HEK293 (cell line): ENCODE data around the gene MEG3.

ENCODE experiments used
- CTCF ChIA-PET: fragments of 350-600 bp; formaldehyde crosslinking; extraction: SDS; loops from one replicate; lab custom pipeline; 2021; ENCODE audit warnings: antibody characterized with exemption; lab: Yijun Ruan, JAX
- POLR2A ChIA-PET: fragments of 300-600 bp; formaldehyde crosslinking; extraction: SDS; loops from one replicate; lab custom pipeline; 2020; ENCODE audit warnings: antibody characterized with exemption, inconsistent platforms; lab: Yijun Ruan, JAX
- H3K27ac ChIP-seq: fragments of 200-500 bp; sonication (Bioruptor generic); 2 replicates; pipeline ENCODE4 v1.5.1; 2014; ENCODE audit warnings: low read depth, low read length, control low read depth, inconsistent platforms; ENCODE audit errors: extremely low read depth
- H3K36me3 ChIP-seq, 2 experiments: fragments of 200-500 bp in 1 of 2; sonication (Bioruptor generic) in 1 of 2; 1 replicate in 1 of 2; 2 replicates in 1 of 2; pipeline ENCODE4 v1.5.1; 2014 to 2017; ENCODE audit warnings: inconsistent platforms in 2 of 2, low read length in 2 of 2; ENCODE audit not compliant: control insufficient read depth in 2 of 2, insufficient read depth in 1 of 2
- H3K4me1 ChIP-seq: fragments of 200-500 bp; sonication (Bioruptor generic); 2 replicates; pipeline ENCODE4 v1.5.1; 2014; ENCODE audit warnings: mild to moderate bottlenecking, low read length, inconsistent platforms; ENCODE audit not compliant: control insufficient read depth, insufficient read depth
- H3K4me3 ChIP-seq: 2 replicates; pipeline ENCODE4 v1.5.1; 2011; ENCODE audit warnings: low read depth, mild to moderate bottlenecking, control low read depth, low read length, moderate library complexity
- H3K9me3 ChIP-seq: fragments of 200-500 bp; sonication (Bioruptor generic); 2 replicates; pipeline ENCODE4 v1.5.1; 2014; ENCODE audit warnings: low read depth, low read length, inconsistent platforms; ENCODE audit not compliant: control insufficient read depth, insufficient read depth
- TCF7L2 ChIP-seq: IDR thresholded peaks from 2 replicates; pipeline ENCODE4 v1.6.1; 2011; ENCODE audit warnings: low read depth, mild to moderate bottlenecking, inconsistent platforms, low read length, moderate library complexity, borderline replicate concordance
- ZFHX2 ChIP-seq: fragments of 450-650 bp; formaldehyde crosslinking; conservative IDR thresholded peaks from 2 replicates; pipeline ENCODE4 v1.5.1; 2016; ENCODE audit warnings: missing biosample characterization, missing genetic modification characterization
- ZNF157 ChIP-seq: fragments of 450-650 bp; formaldehyde crosslinking; IDR thresholded peaks from 2 replicates; pipeline ENCODE4 v1.5.1; 2016; ENCODE audit warnings: missing biosample characterization, missing genetic modification characterization
- ZNF184 ChIP-seq: fragments of 450-650 bp; IDR thresholded peaks from 2 replicates; pipeline ENCODE4 v1.5.1; 2018; ENCODE audit warnings: missing biosample characterization, mild to moderate bottlenecking, missing genetic modification characterization
- ZNF2 ChIP-seq: fragments of 450-650 bp; formaldehyde crosslinking; IDR thresholded peaks from 2 replicates; pipeline ENCODE4 v1.5.1; 2016; ENCODE audit warnings: missing biosample characterization, missing genetic modification characterization
- ZNF239 ChIP-seq: fragments of 450-650 bp; formaldehyde crosslinking; IDR thresholded peaks from 2 replicates; pipeline ENCODE4 v1.5.1; 2016; ENCODE audit warnings: missing biosample characterization, missing genetic modification characterization
- ZNF248 ChIP-seq: fragments of 450-650 bp; formaldehyde crosslinking; IDR thresholded peaks from 2 replicates; pipeline ENCODE4 v1.5.1; 2017; ENCODE audit warnings: missing biosample characterization, missing genetic modification characterization
- ZNF423 ChIP-seq: fragments of 450-650 bp; formaldehyde crosslinking; IDR thresholded peaks from 2 replicates; pipeline ENCODE4 v1.5.1; 2016; ENCODE audit warnings: missing biosample characterization, missing genetic modification characterization
- ZNF555 ChIP-seq: fragments of 450-650 bp; formaldehyde crosslinking; conservative IDR thresholded peaks from 2 replicates; pipeline ENCODE4 v1.5.1; 2017; ENCODE audit warnings: missing biosample characterization, mild to moderate bottlenecking, missing genetic modification characterization, inconsistent platforms
- ZNF776 ChIP-seq: fragments of 450-650 bp; formaldehyde crosslinking; IDR thresholded peaks from 2 replicates; pipeline ENCODE4 v1.5.0; 2017; ENCODE audit warnings: missing biosample characterization, missing genetic modification characterization, borderline replicate concordance
- ZSCAN23 ChIP-seq: fragments of 450-650 bp; formaldehyde crosslinking; IDR thresholded peaks from 2 replicates; pipeline ENCODE4 v1.5.1; 2016; ENCODE audit warnings: missing biosample characterization, missing genetic modification characterization
- TF ChIP-seq, protein P1 (sequence below): sonication (generic); formaldehyde crosslinking; IDR thresholded peaks from 2 replicates; pipeline ENCODE4 v1.8.1; 2022; ENCODE audit warnings: mild to moderate bottlenecking, moderate library complexity, missing genetic modification reagents
- TF ChIP-seq, protein P2 (sequence below): fragments of 450-650 bp; IDR thresholded peaks from 2 replicates; pipeline ENCODE4 v1.5.1; 2018; ENCODE audit warnings: missing biosample characterization, missing genetic modification characterization
- TF ChIP-seq, protein P3 (sequence below): fragments of 450-650 bp; formaldehyde crosslinking; IDR thresholded peaks from 2 replicates; pipeline ENCODE4 v1.5.1; 2017; ENCODE audit warnings: missing biosample characterization, missing genetic modification characterization
- TF ChIP-seq, protein P4 (sequence below): IDR thresholded peaks from 2 replicates; pipeline ENCODE4 v1.6.1; 2011; ENCODE audit warnings: mild to moderate bottlenecking, low read depth, low read length, borderline replicate concordance
- TF ChIP-seq, protein P5 (sequence below): fragments of 450-650 bp; formaldehyde crosslinking; IDR thresholded peaks from 2 replicates; pipeline ENCODE4 v1.5.1; 2016; ENCODE audit warnings: missing biosample characterization, missing genetic modification characterization
- TF ChIP-seq, protein P6 (sequence below): fragments of 450-650 bp; formaldehyde crosslinking; IDR thresholded peaks from 2 replicates; pipeline ENCODE4 v1.5.1; 2016; ENCODE audit warnings: missing biosample characterization, missing genetic modification characterization
- TF ChIP-seq, protein P7 (sequence below): fragments of 450-650 bp; formaldehyde crosslinking; IDR thresholded peaks from 2 replicates; pipeline ENCODE4 v1.5.1; 2016; ENCODE audit warnings: missing biosample characterization, missing genetic modification characterization
- TF ChIP-seq, protein P8 (sequence below): fragments of 450-650 bp; formaldehyde crosslinking; IDR thresholded peaks from 2 replicates; pipeline ENCODE4 v1.5.1; 2017; ENCODE audit warnings: missing biosample characterization, missing genetic modification characterization

The MEG3 gene

DNA sequence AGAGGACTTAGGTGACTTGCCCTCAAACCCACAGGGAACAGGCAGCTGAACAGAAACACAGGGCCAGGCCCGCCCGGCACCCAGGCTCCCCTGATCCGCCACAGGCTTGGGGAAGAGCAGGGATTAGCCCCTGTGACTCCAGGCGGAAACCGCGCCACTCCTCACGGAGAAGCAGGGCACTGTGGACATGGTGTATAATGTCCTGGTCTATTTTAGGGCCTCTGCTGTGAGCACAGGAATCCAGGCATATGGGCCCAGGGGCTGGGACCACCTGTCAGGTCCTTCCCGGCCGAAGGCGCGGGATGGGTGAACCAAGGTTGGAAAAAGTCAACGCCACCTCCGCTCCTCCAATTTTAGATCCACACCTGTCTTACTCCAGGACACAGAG, 34.6 kb upstream of the MEG3 start:
- Histone ChIP-seq H3K9me3 (no peaks in the 10 kb centered on the region), H3K4me3 (no peak overlapping the region), H3K4me1 (no peaks in the 10 kb centered on the region), H3K36me3 (no peaks in the 10 kb centered on the region), H3K27ac (no peak overlapping the region)
- CTCF ChIA-PET = interaction anchor here (0.6 kb wide), 1 partner anchor 531 kb away, joined by 3 read pairs; no protein-coding TSS in a partner anchor
- TF ChIP-seq, protein P1, sequence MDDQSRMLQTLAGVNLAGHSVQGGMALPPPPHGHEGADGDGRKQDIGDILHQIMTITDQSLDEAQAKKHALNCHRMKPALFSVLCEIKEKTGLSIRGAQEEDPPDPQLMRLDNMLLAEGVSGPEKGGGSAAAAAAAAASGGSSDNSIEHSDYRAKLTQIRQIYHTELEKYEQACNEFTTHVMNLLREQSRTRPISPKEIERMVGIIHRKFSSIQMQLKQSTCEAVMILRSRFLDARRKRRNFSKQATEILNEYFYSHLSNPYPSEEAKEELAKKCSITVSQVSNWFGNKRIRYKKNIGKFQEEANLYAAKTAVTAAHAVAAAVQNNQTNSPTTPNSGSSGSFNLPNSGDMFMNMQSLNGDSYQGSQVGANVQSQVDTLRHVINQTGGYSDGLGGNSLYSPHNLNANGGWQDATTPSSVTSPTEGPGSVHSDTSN (CRISPR knock-in tag) = no peak
- no peak for TF ChIP-seq ZNF248 (tag by site-specific recombination)
- TF ChIP-seq ZNF423 (tag by site-specific recombination) = no peak
- POLR2A ChIA-PET = no interaction called here

DNA sequence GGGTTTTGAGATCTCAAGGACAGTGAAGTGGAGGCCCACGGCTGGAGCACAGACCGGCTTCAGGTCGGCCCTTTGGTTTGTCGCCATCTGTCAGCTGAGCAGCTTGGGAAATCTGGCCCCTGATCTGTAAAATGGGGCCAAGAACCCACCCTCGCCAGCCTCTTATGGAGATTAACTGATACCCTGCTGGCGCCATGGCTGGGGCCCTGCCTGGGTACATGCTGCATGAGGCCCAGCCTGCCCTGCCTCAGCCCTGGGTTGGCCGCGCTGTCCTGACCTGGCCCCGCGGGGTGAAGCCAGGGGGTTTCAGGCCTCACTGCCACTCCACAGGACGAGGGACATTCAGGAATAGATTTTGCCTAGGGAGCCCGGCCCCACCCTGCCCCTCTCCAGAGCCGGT, 33.9 kb upstream of the MEG3 start:
- Histone ChIP-seq H3K4me1 (no peaks in the 10 kb centered on the region), H3K27ac (no peak overlapping the region), H3K36me3 (no peaks in the 10 kb centered on the region), H3K9me3 (no peaks in the 10 kb centered on the region), H3K4me3 (no peak overlapping the region)
- CTCF ChIA-PET = no interaction called here
- POLR2A ChIA-PET = no interaction called here
- TF ChIP-seq, protein P2, sequence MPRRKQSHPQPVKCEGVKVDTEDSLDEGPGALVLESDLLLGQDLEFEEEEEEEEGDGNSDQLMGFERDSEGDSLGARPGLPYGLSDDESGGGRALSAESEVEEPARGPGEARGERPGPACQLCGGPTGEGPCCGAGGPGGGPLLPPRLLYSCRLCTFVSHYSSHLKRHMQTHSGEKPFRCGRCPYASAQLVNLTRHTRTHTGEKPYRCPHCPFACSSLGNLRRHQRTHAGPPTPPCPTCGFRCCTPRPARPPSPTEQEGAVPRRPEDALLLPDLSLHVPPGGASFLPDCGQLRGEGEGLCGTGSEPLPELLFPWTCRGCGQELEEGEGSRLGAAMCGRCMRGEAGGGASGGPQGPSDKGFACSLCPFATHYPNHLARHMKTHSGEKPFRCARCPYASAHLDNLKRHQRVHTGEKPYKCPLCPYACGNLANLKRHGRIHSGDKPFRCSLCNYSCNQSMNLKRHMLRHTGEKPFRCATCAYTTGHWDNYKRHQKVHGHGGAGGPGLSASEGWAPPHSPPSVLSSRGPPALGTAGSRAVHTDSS = no peak
- TF ChIP-seq, protein P3, sequence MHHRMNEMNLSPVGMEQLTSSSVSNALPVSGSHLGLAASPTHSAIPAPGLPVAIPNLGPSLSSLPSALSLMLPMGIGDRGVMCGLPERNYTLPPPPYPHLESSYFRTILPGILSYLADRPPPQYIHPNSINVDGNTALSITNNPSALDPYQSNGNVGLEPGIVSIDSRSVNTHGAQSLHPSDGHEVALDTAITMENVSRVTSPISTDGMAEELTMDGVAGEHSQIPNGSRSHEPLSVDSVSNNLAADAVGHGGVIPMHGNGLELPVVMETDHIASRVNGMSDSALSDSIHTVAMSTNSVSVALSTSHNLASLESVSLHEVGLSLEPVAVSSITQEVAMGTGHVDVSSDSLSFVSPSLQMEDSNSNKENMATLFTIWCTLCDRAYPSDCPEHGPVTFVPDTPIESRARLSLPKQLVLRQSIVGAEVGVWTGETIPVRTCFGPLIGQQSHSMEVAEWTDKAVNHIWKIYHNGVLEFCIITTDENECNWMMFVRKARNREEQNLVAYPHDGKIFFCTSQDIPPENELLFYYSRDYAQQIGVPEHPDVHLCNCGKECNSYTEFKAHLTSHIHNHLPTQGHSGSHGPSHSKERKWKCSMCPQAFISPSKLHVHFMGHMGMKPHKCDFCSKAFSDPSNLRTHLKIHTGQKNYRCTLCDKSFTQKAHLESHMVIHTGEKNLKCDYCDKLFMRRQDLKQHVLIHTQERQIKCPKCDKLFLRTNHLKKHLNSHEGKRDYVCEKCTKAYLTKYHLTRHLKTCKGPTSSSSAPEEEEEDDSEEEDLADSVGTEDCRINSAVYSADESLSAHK = no peak
- TF ChIP-seq ZNF184 (tag by site-specific recombination) (no peak), ZNF2 (no peak), ZNF239 (tag by site-specific recombination) (no peak), TCF7L2 (no peak), ZNF555 (tag by site-specific recombination) (no peak), ZFHX2 (no peak), ZNF776 (no peak), ZNF157 (tag by site-specific recombination) (no peak), ZSCAN23 (tag by site-specific recombination) (no peak)
- TF ChIP-seq, protein P4, sequence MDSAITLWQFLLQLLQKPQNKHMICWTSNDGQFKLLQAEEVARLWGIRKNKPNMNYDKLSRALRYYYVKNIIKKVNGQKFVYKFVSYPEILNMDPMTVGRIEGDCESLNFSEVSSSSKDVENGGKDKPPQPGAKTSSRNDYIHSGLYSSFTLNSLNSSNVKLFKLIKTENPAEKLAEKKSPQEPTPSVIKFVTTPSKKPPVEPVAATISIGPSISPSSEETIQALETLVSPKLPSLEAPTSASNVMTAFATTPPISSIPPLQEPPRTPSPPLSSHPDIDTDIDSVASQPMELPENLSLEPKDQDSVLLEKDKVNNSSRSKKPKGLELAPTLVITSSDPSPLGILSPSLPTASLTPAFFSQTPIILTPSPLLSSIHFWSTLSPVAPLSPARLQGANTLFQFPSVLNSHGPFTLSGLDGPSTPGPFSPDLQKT = no peak
- TF ChIP-seq, protein P5, sequence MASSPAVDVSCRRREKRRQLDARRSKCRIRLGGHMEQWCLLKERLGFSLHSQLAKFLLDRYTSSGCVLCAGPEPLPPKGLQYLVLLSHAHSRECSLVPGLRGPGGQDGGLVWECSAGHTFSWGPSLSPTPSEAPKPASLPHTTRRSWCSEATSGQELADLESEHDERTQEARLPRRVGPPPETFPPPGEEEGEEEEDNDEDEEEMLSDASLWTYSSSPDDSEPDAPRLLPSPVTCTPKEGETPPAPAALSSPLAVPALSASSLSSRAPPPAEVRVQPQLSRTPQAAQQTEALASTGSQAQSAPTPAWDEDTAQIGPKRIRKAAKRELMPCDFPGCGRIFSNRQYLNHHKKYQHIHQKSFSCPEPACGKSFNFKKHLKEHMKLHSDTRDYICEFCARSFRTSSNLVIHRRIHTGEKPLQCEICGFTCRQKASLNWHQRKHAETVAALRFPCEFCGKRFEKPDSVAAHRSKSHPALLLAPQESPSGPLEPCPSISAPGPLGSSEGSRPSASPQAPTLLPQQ (tag by site-specific recombination) = no peak
- TF ChIP-seq, protein P6, sequence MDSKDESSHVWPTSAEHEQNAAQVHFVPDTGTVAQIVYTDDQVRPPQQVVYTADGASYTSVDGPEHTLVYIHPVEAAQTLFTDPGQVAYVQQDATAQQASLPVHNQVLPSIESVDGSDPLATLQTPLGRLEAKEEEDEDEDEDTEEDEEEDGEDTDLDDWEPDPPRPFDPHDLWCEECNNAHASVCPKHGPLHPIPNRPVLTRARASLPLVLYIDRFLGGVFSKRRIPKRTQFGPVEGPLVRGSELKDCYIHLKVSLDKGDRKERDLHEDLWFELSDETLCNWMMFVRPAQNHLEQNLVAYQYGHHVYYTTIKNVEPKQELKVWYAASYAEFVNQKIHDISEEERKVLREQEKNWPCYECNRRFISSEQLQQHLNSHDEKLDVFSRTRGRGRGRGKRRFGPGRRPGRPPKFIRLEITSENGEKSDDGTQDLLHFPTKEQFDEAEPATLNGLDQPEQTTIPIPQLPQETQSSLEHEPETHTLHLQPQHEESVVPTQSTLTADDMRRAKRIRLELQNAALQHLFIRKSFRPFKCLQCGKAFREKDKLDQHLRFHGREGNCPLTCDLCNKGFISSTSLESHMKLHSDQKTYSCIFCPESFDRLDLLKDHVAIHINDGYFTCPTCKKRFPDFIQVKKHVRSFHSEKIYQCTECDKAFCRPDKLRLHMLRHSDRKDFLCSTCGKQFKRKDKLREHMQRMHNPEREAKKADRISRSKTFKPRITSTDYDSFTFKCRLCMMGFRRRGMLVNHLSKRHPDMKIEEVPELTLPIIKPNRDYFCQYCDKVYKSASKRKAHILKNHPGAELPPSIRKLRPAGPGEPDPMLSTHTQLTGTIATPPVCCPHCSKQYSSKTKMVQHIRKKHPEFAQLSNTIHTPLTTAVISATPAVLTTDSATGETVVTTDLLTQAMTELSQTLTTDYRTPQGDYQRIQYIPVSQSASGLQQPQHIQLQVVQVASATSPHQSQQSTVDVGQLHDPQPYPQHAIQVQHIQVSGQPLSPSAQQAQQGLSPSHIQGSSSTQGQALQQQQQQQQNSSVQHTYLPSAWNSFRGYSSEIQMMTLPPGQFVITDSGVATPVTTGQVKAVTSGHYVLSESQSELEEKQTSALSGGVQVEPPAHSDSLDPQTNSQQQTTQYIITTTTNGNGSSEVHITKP (tag by site-specific recombination) = no peak
- TF ChIP-seq, protein P7, sequence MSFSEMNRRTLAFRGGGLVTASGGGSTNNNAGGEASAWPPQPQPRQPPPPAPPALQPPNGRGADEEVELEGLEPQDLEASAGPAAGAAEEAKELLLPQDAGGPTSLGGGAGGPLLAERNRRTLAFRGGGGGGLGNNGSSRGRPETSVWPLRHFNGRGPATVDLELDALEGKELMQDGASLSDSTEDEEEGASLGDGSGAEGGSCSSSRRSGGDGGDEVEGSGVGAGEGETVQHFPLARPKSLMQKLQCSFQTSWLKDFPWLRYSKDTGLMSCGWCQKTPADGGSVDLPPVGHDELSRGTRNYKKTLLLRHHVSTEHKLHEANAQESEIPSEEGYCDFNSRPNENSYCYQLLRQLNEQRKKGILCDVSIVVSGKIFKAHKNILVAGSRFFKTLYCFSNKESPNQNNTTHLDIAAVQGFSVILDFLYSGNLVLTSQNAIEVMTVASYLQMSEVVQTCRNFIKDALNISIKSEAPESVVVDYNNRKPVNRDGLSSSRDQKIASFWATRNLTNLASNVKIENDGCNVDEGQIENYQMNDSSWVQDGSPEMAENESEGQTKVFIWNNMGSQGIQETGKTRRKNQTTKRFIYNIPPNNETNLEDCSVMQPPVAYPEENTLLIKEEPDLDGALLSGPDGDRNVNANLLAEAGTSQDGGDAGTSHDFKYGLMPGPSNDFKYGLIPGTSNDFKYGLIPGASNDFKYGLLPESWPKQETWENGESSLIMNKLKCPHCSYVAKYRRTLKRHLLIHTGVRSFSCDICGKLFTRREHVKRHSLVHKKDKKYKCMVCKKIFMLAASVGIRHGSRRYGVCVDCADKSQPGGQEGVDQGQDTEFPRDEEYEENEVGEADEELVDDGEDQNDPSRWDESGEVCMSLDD = no peak
- TF ChIP-seq, protein P8, sequence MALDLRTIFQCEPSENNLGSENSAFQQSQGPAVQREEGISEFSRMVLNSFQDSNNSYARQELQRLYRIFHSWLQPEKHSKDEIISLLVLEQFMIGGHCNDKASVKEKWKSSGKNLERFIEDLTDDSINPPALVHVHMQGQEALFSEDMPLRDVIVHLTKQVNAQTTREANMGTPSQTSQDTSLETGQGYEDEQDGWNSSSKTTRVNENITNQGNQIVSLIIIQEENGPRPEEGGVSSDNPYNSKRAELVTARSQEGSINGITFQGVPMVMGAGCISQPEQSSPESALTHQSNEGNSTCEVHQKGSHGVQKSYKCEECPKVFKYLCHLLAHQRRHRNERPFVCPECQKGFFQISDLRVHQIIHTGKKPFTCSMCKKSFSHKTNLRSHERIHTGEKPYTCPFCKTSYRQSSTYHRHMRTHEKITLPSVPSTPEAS (tag by site-specific recombination) = no peak
